H9 (cell line): ENCODE results near the gene ANO10. TPM values are rescaled to one million over a fixed set of nuclear protein-coding genes. Genes with fewer than 3 reads are reported as not detected.

Experiments used
- DNase-seq: peaks from one replicate; pipeline ENCODE4 v3.0.0-alpha.2; 2017
- H2AFZ ChIP-seq: one replicate; pipeline ENCODE4 v1.6.1; 2013; ENCODE audit warnings: mild to moderate bottlenecking, low read length, control low read depth, moderate library complexity
- H2AK5ac ChIP-seq: 2 replicates; pipeline ENCODE4 v1.6.1; 2013; ENCODE audit warnings: low read length, control low read depth, mixed read lengths; ENCODE audit not compliant: insufficient read length
- H2BK120ac ChIP-seq: one replicate; pipeline ENCODE4 v1.6.1; 2013; ENCODE audit warnings: low read depth, mild to moderate bottlenecking, low read length, control low read depth, inconsistent platforms; ENCODE audit not compliant: poor library complexity, severe bottlenecking
- H2BK12ac ChIP-seq: 2 replicates; pipeline ENCODE4 v1.6.1; 2013; ENCODE audit warnings: low read length, control low read depth, mixed read lengths, low read depth; ENCODE audit not compliant: insufficient read length
- H2BK15ac ChIP-seq: 2 replicates; pipeline ENCODE4 v1.6.1; 2013; ENCODE audit warnings: low read depth, low read length, control low read depth
- H2BK20ac ChIP-seq: one replicate; pipeline ENCODE4 v1.6.1; 2013; ENCODE audit warnings: low read depth, mild to moderate bottlenecking, low read length, control low read depth, inconsistent platforms; ENCODE audit not compliant: poor library complexity, severe bottlenecking
- H2BK5ac ChIP-seq: 2 replicates; pipeline ENCODE4 v1.6.1; 2013; ENCODE audit warnings: low read length, control low read depth, mixed read lengths; ENCODE audit not compliant: insufficient read length
- H3K14ac ChIP-seq: 2 replicates; pipeline ENCODE4 v1.6.1; 2013; ENCODE audit warnings: low read length, control low read depth; ENCODE audit not compliant: insufficient read depth
- H3K18ac ChIP-seq: 2 replicates; pipeline ENCODE4 v1.6.1; 2013; ENCODE audit warnings: low read depth, mild to moderate bottlenecking, mixed read lengths, low read length, control low read depth; ENCODE audit not compliant: insufficient read length
- H3K23ac ChIP-seq: 2 replicates; pipeline ENCODE4 v1.6.1; 2013; ENCODE audit warnings: low read length, control low read depth, mixed read lengths, low read depth; ENCODE audit not compliant: insufficient read length
- H3K23me2 ChIP-seq: 2 replicates; pipeline ENCODE4 v1.6.1; 2013; ENCODE audit warnings: low read depth, mild to moderate bottlenecking, mixed read lengths, low read length, control low read depth; ENCODE audit not compliant: insufficient read length, poor library complexity, severe bottlenecking
- H3K27ac ChIP-seq: 2 replicates; pipeline ENCODE4 v1.5.1; 2013; ENCODE audit warnings: low read length, control low read depth, mixed read lengths, low read depth; ENCODE audit not compliant: insufficient read length
- H3K27me3 ChIP-seq: 2 replicates; pipeline ENCODE4 v1.6.1; 2013; ENCODE audit warnings: low read length, control low read depth, inconsistent platforms; ENCODE audit not compliant: insufficient read depth
- H3K4ac ChIP-seq: 2 replicates; pipeline ENCODE4 v1.6.1; 2013; ENCODE audit warnings: low read depth, mild to moderate bottlenecking, control low read depth, inconsistent platforms, low read length, moderate library complexity
- H3K4me1 ChIP-seq: 2 replicates; pipeline ENCODE4 v1.6.1; 2013; ENCODE audit warnings: low read length, control low read depth, inconsistent platforms; ENCODE audit not compliant: insufficient read depth
- H3K4me2 ChIP-seq: 2 replicates; pipeline ENCODE4 v1.6.1; 2013; ENCODE audit warnings: low read length, control low read depth, mixed read lengths; ENCODE audit not compliant: insufficient read length, insufficient read depth
- H3K56ac ChIP-seq: 2 replicates; pipeline ENCODE4 v1.6.1; 2013; ENCODE audit warnings: low read depth, mild to moderate bottlenecking, mixed read lengths, low read length, control low read depth; ENCODE audit not compliant: insufficient read length
- H3K79me1 ChIP-seq: 2 replicates; pipeline ENCODE4 v1.6.1; 2013; ENCODE audit warnings: low read depth, mild to moderate bottlenecking, moderate library complexity, low read length, control low read depth, inconsistent platforms; ENCODE audit not compliant: insufficient read depth, poor library complexity, severe bottlenecking
- H3K79me2 ChIP-seq: 2 replicates; pipeline ENCODE4 v1.6.1; 2013; ENCODE audit warnings: low read length, control low read depth, inconsistent platforms; ENCODE audit not compliant: insufficient read depth
- H3K9ac ChIP-seq: 2 replicates; pipeline ENCODE4 v1.6.1; 2013; ENCODE audit warnings: low read length, control low read depth, mixed read lengths; ENCODE audit not compliant: insufficient read length; ENCODE audit errors: extremely low read depth
- H3K9me3 ChIP-seq: one replicate; pipeline ENCODE4 v1.6.1; 2013; ENCODE audit warnings: low read depth, low read length, inconsistent platforms; ENCODE audit not compliant: control insufficient read depth
- H3T11ph ChIP-seq: one replicate; pipeline ENCODE4 v1.6.1; 2013; ENCODE audit warnings: mild to moderate bottlenecking, low read length, control low read depth, inconsistent platforms
- H4K20me1 ChIP-seq: one replicate; pipeline ENCODE4 v1.6.1; 2013; ENCODE audit not compliant: control insufficient read depth, insufficient read length, insufficient read depth
- H4K5ac ChIP-seq: 2 replicates; pipeline ENCODE4 v1.6.1; 2013; ENCODE audit warnings: low read depth, mild to moderate bottlenecking, mixed read lengths, low read length, control low read depth; ENCODE audit not compliant: insufficient read length
- H4K8ac ChIP-seq: replicated peaks from 2 replicates; pipeline ENCODE4 v1.6.1; 2013; ENCODE audit warnings: low read length, control low read depth, mixed read lengths, low read depth; ENCODE audit not compliant: insufficient read length
- H4K91ac ChIP-seq: 2 replicates; pipeline ENCODE4 v1.6.1; 2013; ENCODE audit warnings: low read depth, mild to moderate bottlenecking, moderate library complexity, mixed read lengths, low read length, control low read depth; ENCODE audit not compliant: insufficient read length
- H3K27ac Mint-ChIP-seq, 3 experiments: 2 replicates in 2 of 3; 3 replicates in 1 of 3; pipeline ENCODE4 v1.8.0; 2020 to 2021; ENCODE audit warnings: mixed read lengths in 3 of 3, mild to moderate bottlenecking in 1 of 3, moderate library complexity in 1 of 3
- H3K27me3 Mint-ChIP-seq: 2 replicates; pipeline ENCODE4 v1.8.0; 2021; ENCODE audit warnings: low read depth, mild to moderate bottlenecking, moderate library complexity, mixed read lengths
- H3K36me3 Mint-ChIP-seq, 3 experiments: 2 replicates in 2 of 3; 3 replicates in 1 of 3; pipeline ENCODE4 v1.8.0; 2020 to 2021; ENCODE audit warnings: low read depth in 3 of 3, mixed read lengths in 3 of 3; ENCODE audit not compliant: insufficient read depth in 1 of 3
- H3K4me1 Mint-ChIP-seq, 2 experiments: 2 replicates each; pipeline ENCODE4 v1.8.0; 2020; ENCODE audit warnings: mixed read lengths in 2 of 2
- H3K4me3 Mint-ChIP-seq, 2 experiments: 2 replicates in 1 of 2; 3 replicates in 1 of 2; pipeline ENCODE4 v1.8.0; 2020 to 2021; ENCODE audit warnings: mild to moderate bottlenecking in 2 of 2, mixed read lengths in 2 of 2, moderate library complexity in 1 of 2
- H3K9me3 Mint-ChIP-seq, 2 experiments: 2 replicates in 1 of 2; 3 replicates in 1 of 2; pipeline ENCODE4 v1.8.0; 2020; ENCODE audit warnings: mild to moderate bottlenecking in 2 of 2, mixed read lengths in 2 of 2, moderate library complexity in 1 of 2
- CTCF ChIP-seq: fragments of 200-600 bp; sonication (generic); conservative IDR thresholded peaks from 3 replicates; pipeline ENCODE4 v1.8.0; 2021; ENCODE audit warnings: antibody characterized with exemption, mild to moderate bottlenecking
- WGBS: extraction: QIAGEN DNeasy Blood & Tissue Kit; methylation state at CpG from one replicate; pipeline ENCODE4 v1.1.7; 2013; ENCODE audit warnings: missing lambda C conversion rate, low lambda C conversion rate, mixed read lengths; ENCODE audit not compliant: insufficient read length; ENCODE audit errors: extremely low coverage; 5-methylcytosine and 5-hydroxymethylcytosine counted together
- total RNA-seq: library from RNA; stranded (reverse); gene quantifications from 2 replicates; pipeline ENCODE4 v1.2.1, GENCODE V29; 2021

Gene ANO10
- total RNA-seq, 1 experiment from 2014 or later, result 38.7 TPM

GRCh38 chr3:43399034-43399433 lies 222.8 kb downstream of the ANO10 start:
- Histone ChIP-seq H3K14ac (no peak overlapping the region), H3K4ac (no peak overlapping the region), H4K91ac (no peak overlapping the region), H2BK5ac (no peak overlapping the region), H2BK12ac (no peak overlapping the region), H2AFZ (no peak overlapping the region), H2BK15ac (no peak overlapping the region), H2AK5ac (no peak overlapping the region), H3T11ph (no peak overlapping the region), H3K79me1 (no peaks in the 10 kb centered on the region), H2BK20ac (no peak overlapping the region), H3K27me3 (no peaks in the 10 kb centered on the region), H3K23ac (no peak overlapping the region), H3K9me3 (no peaks in the 10 kb centered on the region), H2BK120ac (no peak overlapping the region), H3K79me2 (no peaks in the 10 kb centered on the region), H3K23me2 (no peaks in the 10 kb centered on the region), H3K4me2 (no peak overlapping the region), H4K20me1 (no peaks in the 10 kb centered on the region), H3K4me1 (no peaks in the 10 kb centered on the region), H4K5ac (no peak overlapping the region), H4K8ac (no peak overlapping the region), H3K27ac (no peak overlapping the region), H3K18ac (no peak overlapping the region), H3K56ac (no peak overlapping the region), H3K9ac (no peak overlapping the region)
- H3K9me3 Mint-ChIP-seq, result no peaks in the 10 kb centered on the region
- peaks cover 0 to 3% (median 0%) of the 10 kb centered on the region in 3 experiments; a peak in 2 of 7 replicates for H3K36me3 Mint-ChIP-seq
- WGBS, result no CpG with 5 or more reads among the region's 6 CpGs
- no peak overlapping the region for H3K4me3 Mint-ChIP-seq
- no peak for DNase-seq
- peaks cover 0 to 3% of the 10 kb centered on the region in 2 experiments; a peak in 1 of 4 replicates for H3K4me1 Mint-ChIP-seq
- H3K27me3 Mint-ChIP-seq, result no peaks in the 10 kb centered on the region
- TF ChIP-seq CTCF, result no peak
- H3K27ac Mint-ChIP-seq, result no peak overlapping the region
